ENCODE results near the gene ABCA12. TPM values are rescaled to one million over a fixed set of nuclear protein-coding genes. Genes with fewer than 3 reads are reported as not detected.

ABCA12 gene
- total RNA-seq, 2 experiments from 2014 or later: not detected

- H3K27me3 Mint-ChIP-seq: peaks cover 7% of the 10 kb centered on the region
- no peaks in the 10 kb centered on the region for H3K9me3 ChIP-seq (ENCODE audit: control insufficient read depth in 1 of 2, insufficient read depth in 1 of 2, low read length in 2 of 2)
- intact Hi-C loops (cut with DNase I, micrococcal nuclease): no loop called here
- TF ChIP-seq CTCF (IDR thresholded peaks at IDR 0.05): no peak
- H3K4me3 Mint-ChIP-seq: no peak overlapping the region
- POLR2A ChIA-PET: no interaction called here
- H3K36me3 Mint-ChIP-seq (ENCODE audit: low read depth): no peaks in the 10 kb centered on the region
- no peaks in the 10 kb centered on the region for H3K4me1 Mint-ChIP-seq (ENCODE audit: low read depth)
- no peak overlapping the region for H3K4me3 ChIP-seq (ENCODE audit: low read length)
- no peak for ATAC-seq (ENCODE audit: poor library complexity)
- H3K4me1 ChIP-seq (ENCODE audit: insufficient read depth, low read length): no peaks in the 10 kb centered on the region
- no peak overlapping the region for H3K27ac ChIP-seq (ENCODE audit: low read depth in 1 of 2, low read length in 2 of 2)
- CTCF ChIA-PET: no interaction called here
- no peak overlapping the region for H3K27ac Mint-ChIP-seq
- DNase-seq: no peak
- H3K36me3 ChIP-seq (ENCODE audit: insufficient read depth, low read length): no peaks in the 10 kb centered on the region
- H3K9me3 Mint-ChIP-seq: no peaks in the 10 kb centered on the region
- H3K27me3 ChIP-seq (ENCODE audit: control insufficient read depth in 1 of 2, insufficient read depth in 2 of 2, low read length in 2 of 2): no peaks in the 10 kb centered on the region
Measured at GRCh38 chr2:215080545-215080944, 57.9 kb downstream of the ABCA12 start.

- DNase-seq (no peak), ATAC-seq (ENCODE audit: poor library complexity) (no peak)
- H3K9me3 ChIP-seq (ENCODE audit: control insufficient read depth in 1 of 2, insufficient read depth in 1 of 2, low read length in 2 of 2): no peaks in the 10 kb centered on the region
- no peaks in the 10 kb centered on the region for H3K36me3 Mint-ChIP-seq (ENCODE audit: low read depth)
- no peak overlapping the region for H3K27ac ChIP-seq (ENCODE audit: low read depth in 1 of 2, low read length in 2 of 2)
- no peaks in the 10 kb centered on the region for H3K27me3 Mint-ChIP-seq
- CTCF ChIA-PET: no interaction called here
- intact Hi-C loops (cut with DNase I, micrococcal nuclease): no loop called here
- no peak overlapping the region for H3K4me3 Mint-ChIP-seq
- H3K36me3 ChIP-seq (ENCODE audit: insufficient read depth, low read length): no peaks in the 10 kb centered on the region
- no peak overlapping the region for H3K27ac Mint-ChIP-seq
- H3K4me1 Mint-ChIP-seq (ENCODE audit: low read depth): no peaks in the 10 kb centered on the region
- POLR2A ChIA-PET: no interaction called here
- no peaks in the 10 kb centered on the region for H3K4me1 ChIP-seq (ENCODE audit: insufficient read depth, low read length)
- no peak overlapping the region for H3K4me3 ChIP-seq (ENCODE audit: low read length)
- no peak for TF ChIP-seq CTCF (IDR thresholded peaks at IDR 0.05)
- no peaks in the 10 kb centered on the region for H3K27me3 ChIP-seq (ENCODE audit: control insufficient read depth in 1 of 2, insufficient read depth in 2 of 2, low read length in 2 of 2)
- H3K9me3 Mint-ChIP-seq: peaks cover 3% of the 10 kb centered on the region
Measured at GRCh38 chr2:215071676-215072075, 66.8 kb downstream of the ABCA12 start.

- DNase-seq (no peak), ATAC-seq (ENCODE audit: poor library complexity) (no peak)
- Mint-ChIP-seq H3K27me3 (no peaks in the 10 kb centered on the region), H3K9me3 (peaks cover 3% of the 10 kb centered on the region), H3K4me3 (no peak overlapping the region), H3K27ac (no peak overlapping the region), H3K4me1 (ENCODE audit: low read depth) (no peaks in the 10 kb centered on the region), H3K36me3 (ENCODE audit: low read depth) (no peaks in the 10 kb centered on the region)
- no peaks in the 10 kb centered on the region for H3K4me1 ChIP-seq (ENCODE audit: insufficient read depth, low read length)
- intact Hi-C loops (cut with DNase I, micrococcal nuclease): no loop called here
- H3K27me3 ChIP-seq (ENCODE audit: control insufficient read depth in 1 of 2, insufficient read depth in 2 of 2, low read length in 2 of 2): no peaks in the 10 kb centered on the region
- H3K36me3 ChIP-seq (ENCODE audit: insufficient read depth, low read length): no peaks in the 10 kb centered on the region
- no peaks in the 10 kb centered on the region for H3K9me3 ChIP-seq (ENCODE audit: control insufficient read depth in 1 of 2, insufficient read depth in 1 of 2, low read length in 2 of 2)
- H3K4me3 ChIP-seq (ENCODE audit: low read length): no peak overlapping the region
- no peak overlapping the region for H3K27ac ChIP-seq (ENCODE audit: low read depth in 1 of 2, low read length in 2 of 2)
- TF ChIP-seq CTCF (IDR thresholded peaks at IDR 0.05): no peak
- CTCF ChIA-PET: no interaction called here
- POLR2A ChIA-PET: no interaction called here
Measured at GRCh38 chr2:215068399-215068798, 70.0 kb downstream of the ABCA12 start.
